ENCODE measurements around the gene EXOC2.

DNA sequence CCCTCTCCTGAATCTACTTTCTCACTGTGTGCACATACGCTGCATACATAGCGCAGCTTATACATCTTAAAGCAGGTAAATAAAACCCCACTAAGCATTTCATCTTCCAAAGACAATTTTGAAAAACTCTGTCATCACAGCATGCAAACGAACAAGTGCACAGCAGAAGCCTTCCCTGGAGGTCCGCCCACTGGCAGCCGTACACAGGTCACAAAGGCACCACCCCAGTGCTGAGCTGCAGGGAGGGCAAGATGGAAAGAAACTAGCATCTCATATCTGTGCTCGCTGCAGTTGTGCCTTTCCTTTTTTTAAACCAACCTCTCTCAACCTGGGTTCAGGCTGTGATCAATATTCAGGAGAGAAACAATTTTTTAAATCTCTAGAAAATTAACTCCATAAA, 109.3 kb downstream of the EXOC2 start:
- TF ChIP-seq, protein P1, sequence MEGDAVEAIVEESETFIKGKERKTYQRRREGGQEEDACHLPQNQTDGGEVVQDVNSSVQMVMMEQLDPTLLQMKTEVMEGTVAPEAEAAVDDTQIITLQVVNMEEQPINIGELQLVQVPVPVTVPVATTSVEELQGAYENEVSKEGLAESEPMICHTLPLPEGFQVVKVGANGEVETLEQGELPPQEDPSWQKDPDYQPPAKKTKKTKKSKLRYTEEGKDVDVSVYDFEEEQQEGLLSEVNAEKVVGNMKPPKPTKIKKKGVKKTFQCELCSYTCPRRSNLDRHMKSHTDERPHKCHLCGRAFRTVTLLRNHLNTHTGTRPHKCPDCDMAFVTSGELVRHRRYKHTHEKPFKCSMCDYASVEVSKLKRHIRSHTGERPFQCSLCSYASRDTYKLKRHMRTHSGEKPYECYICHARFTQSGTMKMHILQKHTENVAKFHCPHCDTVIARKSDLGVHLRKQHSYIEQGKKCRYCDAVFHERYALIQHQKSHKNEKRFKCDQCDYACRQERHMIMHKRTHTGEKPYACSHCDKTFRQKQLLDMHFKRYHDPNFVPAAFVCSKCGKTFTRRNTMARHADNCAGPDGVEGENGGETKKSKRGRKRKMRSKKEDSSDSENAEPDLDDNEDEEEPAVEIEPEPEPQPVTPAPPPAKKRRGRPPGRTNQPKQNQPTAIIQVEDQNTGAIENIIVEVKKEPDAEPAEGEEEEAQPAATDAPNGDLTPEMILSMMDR (IDR thresholded peaks at IDR 0.05 in 8 of 11, conservative IDR thresholded peaks at IDR 0.05 in 3 of 11), result no peak
- no peak for TF ChIP-seq POLR2A (IDR thresholded peaks at IDR 0.05)
- TF ChIP-seq POLR2AphosphoS5 (IDR thresholded peaks at IDR 0.05), result no peak

Data from spleen (tissue), 7 donors.